GM23248 (cell line): Measurements from ENCODE around the gene GPRIN2.
"Not testable (repeated sequence)": the region's sequence is repeated elsewhere in the genome, so short reads cannot be mapped to it uniquely, and the experiment has no call there.

Source experiments
- EZH2 ChIP-seq: fragments of 200-600 bp; sonication (generic); IDR thresholded peaks from 2 replicates; pipeline ENCODE4 v1.6.1; 2018; ENCODE audit warnings: antibody characterized with exemption, mild to moderate bottlenecking; ENCODE audit not compliant: insufficient read depth, poor library complexity, severe bottlenecking
- EZH2phosphoT487 ChIP-seq: fragments of 200-600 bp; sonication (generic); IDR thresholded peaks from 2 replicates; pipeline ENCODE4 v1.6.1; 2018; ENCODE audit warnings: antibody characterized with exemption, moderate library complexity, mild to moderate bottlenecking, low read depth; ENCODE audit not compliant: insufficient read depth

- TF ChIP-seq EZH2, EZH2phosphoT487: not testable (repeated sequence)
Observed at GRCh38 chr10:46512725-46513124, 43.7 kb downstream of the GPRIN2 start.
